ENCODE data around the gene RHBDL1.
A peak's percentile ranks its signal among the peaks of the same experiment; 100 is the strongest.

Gene RHBDL1

GRCh38 chr16:694863-695354 lies 19.4 kb downstream of the RHBDL1 start:
- H3K4me3 ChIP-seq (ENCODE audit: low read length), result peak overlapping the region; percentile 63
- DNase-seq (ENCODE audit: low read depth, low spot score), result no peak

GRCh38 chr16:695355-696089 lies 20.1 kb downstream of the RHBDL1 start:
- peak; percentile 28 for DNase-seq (ENCODE audit: low read depth, low spot score)
- H3K4me3 ChIP-seq (ENCODE audit: low read length), result peak overlapping the region; percentile 63

DNA sequence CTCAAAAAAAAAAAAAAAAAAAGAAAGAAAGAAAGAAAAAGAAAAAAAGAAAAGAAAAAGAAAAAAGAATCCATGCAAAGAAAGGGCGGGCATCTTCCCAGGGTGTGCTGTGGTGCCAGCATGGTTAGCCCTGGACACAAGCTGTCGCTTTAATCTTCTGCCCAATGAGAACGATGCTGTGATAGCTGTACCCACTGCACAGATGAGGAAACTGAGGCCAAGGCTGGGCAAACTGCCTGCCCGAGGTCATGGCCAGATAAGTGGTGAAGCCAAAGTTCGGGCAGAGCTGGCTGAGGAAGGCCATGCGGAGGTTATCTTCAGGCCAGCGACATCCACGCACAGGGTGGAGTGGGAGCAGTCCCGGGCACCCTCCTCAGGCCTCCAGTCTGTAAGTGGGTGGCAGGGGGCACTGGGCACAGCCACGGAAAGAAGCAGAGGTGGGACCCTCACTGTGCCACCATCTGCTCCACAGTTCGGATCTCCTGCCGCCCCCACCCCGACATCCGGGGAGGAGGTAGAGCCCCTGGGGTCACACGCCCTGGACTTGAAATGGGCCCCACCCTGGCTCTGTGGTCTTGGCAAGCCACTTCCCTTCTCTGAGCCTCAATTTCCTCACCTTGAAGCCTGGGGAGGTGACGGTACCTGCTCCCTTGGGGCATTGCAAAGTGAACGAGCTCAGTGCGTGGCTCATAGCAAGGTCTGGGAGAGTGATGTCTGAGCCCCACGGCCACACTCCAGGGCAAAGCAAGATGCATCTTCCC lies 23.6 kb downstream of the RHBDL1 start:
- no peak for DNase-seq (ENCODE audit: low read depth, low spot score)
- no peak overlapping the region for H3K4me3 ChIP-seq (ENCODE audit: low read length)

DNA sequence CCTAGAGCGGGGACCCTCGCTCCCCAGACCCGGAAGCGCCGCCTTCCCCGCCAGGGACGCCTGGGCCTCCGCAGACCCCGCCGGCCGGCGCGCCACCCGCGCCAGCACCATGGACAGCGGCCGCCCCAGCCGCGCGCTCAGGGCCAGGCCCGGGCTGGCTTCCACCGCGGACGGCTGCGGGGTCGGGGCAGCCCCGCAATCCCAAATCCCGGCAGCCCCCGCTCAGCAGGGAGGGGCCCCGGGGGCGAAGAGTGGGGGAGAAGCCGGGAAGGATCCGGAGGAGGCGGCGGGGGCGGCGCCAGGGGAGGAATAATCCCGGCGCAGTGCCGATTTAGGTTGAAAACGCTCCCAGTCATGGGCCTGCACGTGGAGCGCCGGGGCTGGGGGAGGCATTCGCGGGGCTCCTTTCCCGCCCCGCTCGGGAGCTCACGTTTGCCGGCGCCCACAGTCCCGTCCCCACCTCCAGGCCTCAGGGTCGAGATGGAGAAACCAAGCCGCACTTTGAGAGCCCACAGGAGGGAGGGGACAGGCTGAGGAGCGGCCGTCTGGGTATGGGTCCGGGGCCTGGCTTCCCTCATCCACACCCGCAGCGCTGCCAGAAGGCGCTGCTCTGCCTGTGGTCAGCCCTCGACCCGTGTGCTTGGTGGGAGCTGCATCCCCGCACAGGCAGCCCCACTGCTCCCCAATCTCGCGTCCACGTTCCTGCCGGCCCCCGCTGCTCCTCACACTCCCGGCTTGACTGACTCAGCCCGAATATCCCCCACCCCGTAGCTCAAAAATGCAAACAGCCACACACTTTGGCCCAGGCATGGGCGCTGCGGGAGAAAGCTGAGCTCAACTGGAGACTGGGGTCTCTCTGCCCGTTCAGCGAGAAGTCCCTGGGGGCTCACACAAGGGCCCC lies 25.5 kb downstream of the RHBDL1 start:
- DNase-seq (ENCODE audit: low read depth, low spot score), result no peak
- no peak overlapping the region for H3K4me3 ChIP-seq (ENCODE audit: low read length)

GRCh38 chr16:702341-702740 lies 26.9 kb downstream of the RHBDL1 start:
- H3K4me3 ChIP-seq (ENCODE audit: low read length), result no peak overlapping the region
- DNase-seq (ENCODE audit: low read depth, low spot score), result no peak

DNA sequence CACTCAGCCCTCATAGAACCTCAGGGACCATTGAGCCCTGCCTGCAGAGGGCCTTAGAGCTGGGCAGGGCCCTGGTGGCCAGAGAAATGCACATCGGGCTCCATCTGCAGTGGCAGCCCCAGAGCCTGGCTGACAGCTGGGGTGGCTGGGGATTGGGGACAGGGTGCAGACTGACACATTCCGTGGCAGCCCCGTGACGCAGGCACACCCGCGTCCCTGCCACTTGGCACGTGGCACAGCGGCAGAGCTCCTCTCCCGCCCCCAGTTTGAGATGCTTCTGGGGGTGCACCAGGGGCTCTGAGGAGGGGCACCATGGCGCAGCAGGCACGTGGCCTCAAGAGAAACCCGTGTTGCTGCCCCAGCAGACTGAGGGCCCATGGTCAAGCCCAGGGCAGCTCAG lies 27.9 kb downstream of the RHBDL1 start:
- no peak overlapping the region for H3K4me3 ChIP-seq (ENCODE audit: low read length)
- DNase-seq (ENCODE audit: low read depth, low spot score), result no peak

DNA sequence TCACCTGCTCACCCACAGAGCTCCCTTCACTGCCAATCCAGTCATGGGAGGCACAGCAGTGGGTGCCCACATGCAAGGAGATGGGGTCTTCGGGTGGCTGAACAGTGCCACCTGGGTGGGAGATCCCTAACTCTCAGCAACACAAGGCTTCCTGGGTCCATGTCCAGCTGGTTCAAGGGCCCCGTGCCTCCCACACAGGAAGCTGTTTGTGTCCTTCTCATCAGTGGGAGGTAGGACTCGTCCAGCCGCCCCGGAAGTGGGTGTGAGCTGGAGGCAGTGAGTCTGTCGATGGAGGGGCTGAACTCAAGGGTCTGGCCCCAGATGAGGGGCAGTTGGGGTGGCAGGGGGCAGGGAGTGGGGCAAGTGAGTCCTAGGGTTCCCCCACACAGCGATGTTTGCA lies 28.6 kb downstream of the RHBDL1 start:
- DNase-seq (ENCODE audit: low read depth, low spot score), result no peak
- H3K4me3 ChIP-seq (ENCODE audit: low read length), result no peak overlapping the region

GRCh38 chr16:704552-705380 lies 29.3 kb downstream of the RHBDL1 start:
- H3K4me3 ChIP-seq (ENCODE audit: low read length), result no peak overlapping the region
- DNase-seq (ENCODE audit: low read depth, low spot score), result no peak

GRCh38 chr16:705431-706188 lies 30.1 kb downstream of the RHBDL1 start, which contains the start of gene FBXL16:
Gene FBXL16, minus strand, starts transcription at chr16:705801. Its CDS starts 8,396 bp downstream, at chr16:697405.
- H3K4me3 ChIP-seq (ENCODE audit: low read length), result no peak within 1 kb of the TSS
- DNase-seq (ENCODE audit: low read depth, low spot score), result no peak

GRCh38 chr16:706189-707061 lies 31.0 kb downstream of the RHBDL1 start:
- no peak for DNase-seq (ENCODE audit: low read depth, low spot score)

GRCh38 chr16:707062-707538 lies 31.6 kb downstream of the RHBDL1 start:
- H3K4me3 ChIP-seq (ENCODE audit: low read length), result no peak overlapping the region
- DNase-seq (ENCODE audit: low read depth, low spot score), result no peak

More at GRCh38 chr16:706189-707061, 31.0 kb downstream of the RHBDL1 start:
- H3K4me3 ChIP-seq (ENCODE audit: low read length), result no peak overlapping the region

DNA sequence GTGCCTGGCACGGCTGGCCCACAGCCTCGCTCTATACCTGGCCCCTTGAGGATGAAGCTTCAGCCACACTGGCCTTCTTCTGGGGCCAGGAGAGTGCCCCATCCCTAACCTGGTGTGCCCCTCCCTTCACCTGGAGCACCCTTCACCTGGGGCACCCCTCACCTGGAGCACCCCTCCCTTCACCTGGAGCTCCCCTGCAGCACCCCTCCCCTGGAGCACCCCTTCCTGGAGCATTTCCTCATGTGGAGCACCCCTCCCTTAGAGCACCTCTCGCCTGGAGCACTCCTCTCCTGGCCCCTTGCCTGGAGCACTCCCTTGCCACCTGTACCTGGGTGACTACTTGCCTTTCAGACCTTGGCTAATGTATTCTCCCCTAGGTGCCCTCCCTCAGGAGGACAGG lies 32.5 kb downstream of the RHBDL1 start:
- no peak for DNase-seq (ENCODE audit: low read depth, low spot score)
- no peak overlapping the region for H3K4me3 ChIP-seq (ENCODE audit: low read length)

- DNase-seq (ENCODE audit: low read depth, low spot score), result no peak
- H3K4me3 ChIP-seq (ENCODE audit: low read length), result no peak overlapping the region
These were observed 33.5 kb downstream of the RHBDL1 start for GRCh38 chr16:708959-709358.

DNA sequence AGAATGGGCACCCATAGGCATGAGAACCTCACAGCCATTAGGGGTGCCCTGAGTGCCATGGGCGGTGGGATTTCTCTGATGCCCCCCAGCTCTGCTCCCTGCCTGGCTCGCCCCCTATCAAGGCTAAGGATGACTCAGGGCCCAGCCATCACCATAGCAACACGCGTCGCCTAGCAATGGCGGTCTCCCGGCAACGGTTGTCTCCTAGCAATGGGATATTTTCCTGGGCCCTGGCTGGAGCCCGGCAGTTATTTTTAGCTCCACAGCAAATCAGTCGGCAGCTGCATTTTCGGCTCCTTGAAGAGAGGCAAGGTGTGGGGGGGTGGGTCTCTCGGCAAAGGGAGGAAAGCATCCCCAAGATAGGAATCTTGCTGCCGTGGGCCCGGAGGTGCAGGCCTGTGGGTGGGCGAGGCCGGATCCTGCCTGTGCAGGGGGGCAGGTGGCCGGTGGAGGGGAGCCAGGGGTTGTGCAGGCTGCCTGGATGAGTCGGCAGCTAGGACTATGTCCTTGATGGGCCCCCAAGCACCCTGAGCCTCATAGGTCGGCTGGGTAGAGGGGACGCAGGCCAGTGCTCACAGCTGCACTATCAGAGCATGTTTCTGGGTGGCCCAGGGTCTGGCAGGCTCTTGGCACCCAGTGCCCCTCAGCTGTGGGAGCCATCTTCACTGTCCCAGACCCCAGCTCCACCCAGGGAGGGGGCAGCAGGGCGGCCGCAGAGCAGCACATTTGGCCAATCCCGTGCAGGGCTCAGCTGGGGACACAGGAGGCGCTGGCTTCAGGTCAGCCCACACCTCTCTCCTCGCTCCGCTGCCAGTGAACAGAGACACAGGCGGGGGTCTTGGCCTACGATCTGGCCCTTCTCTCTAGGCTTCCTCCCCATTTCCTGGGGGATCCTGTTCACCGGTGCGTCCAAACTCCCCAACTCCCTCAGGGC lies 34.4 kb downstream of the RHBDL1 start:
- no peak overlapping the region for H3K4me3 ChIP-seq (ENCODE audit: low read length)

DNA sequence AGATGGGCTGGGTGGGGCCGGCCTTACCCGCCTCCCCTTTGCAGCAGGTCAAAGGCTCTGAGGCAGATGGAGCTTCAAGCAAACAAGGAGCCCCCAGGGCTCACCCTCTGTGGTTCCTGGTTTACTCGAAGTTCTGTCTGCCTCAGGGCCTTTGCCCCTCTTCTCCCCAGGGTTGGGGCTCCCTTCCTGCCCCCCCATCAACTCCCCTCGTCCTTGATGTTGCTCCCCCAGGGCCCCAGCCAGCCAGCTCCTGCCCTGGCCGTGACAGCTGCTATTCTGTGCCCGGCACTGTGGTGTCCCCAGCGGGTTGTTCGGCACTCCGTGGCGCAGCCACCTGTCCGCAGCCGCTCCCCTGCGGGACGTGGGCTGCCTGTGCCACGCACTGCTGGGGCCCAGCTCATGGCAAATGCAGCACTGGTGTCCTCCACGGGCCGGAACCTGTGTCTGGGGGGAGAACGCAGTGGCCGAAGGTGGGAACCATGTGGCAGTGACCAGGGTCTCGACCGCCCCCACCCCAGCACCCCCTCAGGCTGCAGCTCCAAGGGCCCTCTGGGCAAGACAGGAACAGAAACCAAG lies 35.1 kb downstream of the RHBDL1 start:
- no peak for DNase-seq (ENCODE audit: low read depth, low spot score)

More for the DNA sequence above, 34.4 kb downstream of the RHBDL1 start:
- DNase-seq (ENCODE audit: low read depth, low spot score), result peak; percentile 43

More for the DNA sequence above, 35.1 kb downstream of the RHBDL1 start:
- no peak overlapping the region for H3K4me3 ChIP-seq (ENCODE audit: low read length)
